HL-60 (cell line): ENCODE results near the gene NUP210.

ENCODE experiments used
- POLR2AphosphoS5 ChIP-seq: IDR thresholded peaks from 2 replicates; pipeline ENCODE4 v1.6.1; 2012; ENCODE audit warnings: low read depth
- REST ChIP-seq: IDR thresholded peaks from 2 replicates; pipeline ENCODE4 v1.6.1; 2012; ENCODE audit warnings: low read depth; ENCODE audit not compliant: insufficient replicate concordance
- SPI1 ChIP-seq: IDR thresholded peaks from 2 replicates; pipeline ENCODE4 v1.6.1; 2012; ENCODE audit warnings: low read depth, mild to moderate bottlenecking, borderline replicate concordance
- TF ChIP-seq, protein P1 (sequence below): IDR thresholded peaks from one replicate; pipeline ENCODE4 v1.5.1; 2011; ENCODE audit warnings: low read length, control low read depth, inconsistent platforms; ENCODE audit not compliant: insufficient read depth

DNA sequence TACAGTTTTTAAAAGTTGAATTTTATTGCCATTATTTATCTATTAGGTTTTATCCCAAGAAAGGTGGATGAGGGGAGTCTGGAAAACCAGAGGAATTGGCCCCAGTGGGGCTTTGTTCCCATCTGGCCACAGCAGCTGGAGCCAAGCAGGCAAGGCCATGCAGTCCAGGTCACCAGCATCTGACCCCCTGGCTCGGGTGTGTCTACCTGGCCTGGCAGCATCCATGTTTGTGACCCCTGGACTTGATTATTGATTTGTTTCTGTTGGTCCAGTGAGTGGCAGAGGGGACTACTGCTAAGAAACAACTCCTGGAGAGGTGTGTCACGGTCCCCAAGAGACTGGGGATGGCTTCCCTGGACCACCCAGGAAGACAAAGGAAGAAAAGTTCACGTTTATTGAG lies 111.1 kb downstream of the NUP210 start:
- TF ChIP-seq, protein P1, sequence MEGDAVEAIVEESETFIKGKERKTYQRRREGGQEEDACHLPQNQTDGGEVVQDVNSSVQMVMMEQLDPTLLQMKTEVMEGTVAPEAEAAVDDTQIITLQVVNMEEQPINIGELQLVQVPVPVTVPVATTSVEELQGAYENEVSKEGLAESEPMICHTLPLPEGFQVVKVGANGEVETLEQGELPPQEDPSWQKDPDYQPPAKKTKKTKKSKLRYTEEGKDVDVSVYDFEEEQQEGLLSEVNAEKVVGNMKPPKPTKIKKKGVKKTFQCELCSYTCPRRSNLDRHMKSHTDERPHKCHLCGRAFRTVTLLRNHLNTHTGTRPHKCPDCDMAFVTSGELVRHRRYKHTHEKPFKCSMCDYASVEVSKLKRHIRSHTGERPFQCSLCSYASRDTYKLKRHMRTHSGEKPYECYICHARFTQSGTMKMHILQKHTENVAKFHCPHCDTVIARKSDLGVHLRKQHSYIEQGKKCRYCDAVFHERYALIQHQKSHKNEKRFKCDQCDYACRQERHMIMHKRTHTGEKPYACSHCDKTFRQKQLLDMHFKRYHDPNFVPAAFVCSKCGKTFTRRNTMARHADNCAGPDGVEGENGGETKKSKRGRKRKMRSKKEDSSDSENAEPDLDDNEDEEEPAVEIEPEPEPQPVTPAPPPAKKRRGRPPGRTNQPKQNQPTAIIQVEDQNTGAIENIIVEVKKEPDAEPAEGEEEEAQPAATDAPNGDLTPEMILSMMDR = no peak
- no peak for TF ChIP-seq POLR2AphosphoS5
- TF ChIP-seq REST = no peak
- TF ChIP-seq SPI1 = no peak
